GF-D8 (cell line): Measurements from ENCODE around the gene PHYHD1.

ENCODE experiments used
- DNase-seq: peaks from one replicate; lab custom pipeline; 2025; lab: John Stamatoyannopoulos, UW

The PHYHD1 gene

DNA sequence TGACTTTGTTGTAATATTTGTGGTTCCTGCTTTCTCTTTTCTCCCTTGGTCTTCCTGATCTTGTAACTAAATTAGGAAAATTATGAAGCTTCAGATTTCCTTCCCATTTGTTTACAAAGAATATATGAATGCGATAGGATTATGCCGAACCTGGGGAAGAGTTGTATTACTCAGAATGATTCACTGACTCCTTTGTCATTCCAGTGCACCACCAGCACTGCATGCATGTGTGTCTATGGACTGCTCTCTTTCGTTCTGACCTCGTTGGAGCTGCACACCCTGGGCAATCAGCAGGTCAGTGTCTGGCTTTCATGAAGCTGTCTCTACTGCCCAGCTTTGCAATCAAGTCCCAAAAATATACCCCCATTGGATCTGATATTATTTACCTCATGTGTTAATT lies 52.2 kb downstream of the PHYHD1 start:
- no peak for DNase-seq

DNA sequence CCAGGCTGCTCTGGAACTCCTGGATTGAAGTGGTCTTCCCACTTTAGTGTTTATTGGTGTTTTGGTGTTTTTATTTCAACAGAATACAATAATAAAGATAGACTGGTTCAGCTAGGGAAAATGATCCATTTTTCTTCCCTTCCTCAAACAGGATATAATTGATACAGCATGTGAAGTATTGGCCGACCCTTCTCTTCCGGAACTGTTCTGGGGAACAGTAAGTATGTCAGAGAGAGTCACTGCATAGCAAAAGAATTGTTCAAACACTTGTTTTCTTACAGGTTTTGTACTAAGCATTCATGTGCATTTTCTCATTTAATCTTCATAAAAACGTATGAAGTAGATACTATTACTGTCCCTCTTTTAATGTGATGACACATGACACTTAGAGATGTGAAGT lies 58.3 kb downstream of the PHYHD1 start:
- no peak for DNase-seq

DNA sequence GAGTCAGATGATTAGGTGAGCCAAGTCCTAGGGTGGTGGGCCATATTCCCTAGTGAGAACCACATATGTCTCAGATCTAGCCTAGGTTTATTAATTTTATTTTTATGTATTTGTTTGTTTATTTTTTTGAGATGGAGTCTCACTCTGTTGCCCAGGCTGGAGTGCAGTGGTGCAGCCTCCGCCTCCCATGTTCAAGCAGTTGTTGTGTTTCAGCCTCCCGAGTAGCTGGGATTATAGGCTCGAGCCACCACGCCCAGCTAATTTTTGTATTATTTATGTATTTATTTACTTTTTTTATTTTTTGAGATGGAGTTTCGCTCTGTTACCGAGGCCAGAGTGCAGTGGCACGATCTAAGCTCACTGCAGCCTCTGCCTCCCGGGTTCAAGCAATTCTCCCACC lies 62.8 kb downstream of the PHYHD1 start:
- DNase-seq, result no peak

DNA sequence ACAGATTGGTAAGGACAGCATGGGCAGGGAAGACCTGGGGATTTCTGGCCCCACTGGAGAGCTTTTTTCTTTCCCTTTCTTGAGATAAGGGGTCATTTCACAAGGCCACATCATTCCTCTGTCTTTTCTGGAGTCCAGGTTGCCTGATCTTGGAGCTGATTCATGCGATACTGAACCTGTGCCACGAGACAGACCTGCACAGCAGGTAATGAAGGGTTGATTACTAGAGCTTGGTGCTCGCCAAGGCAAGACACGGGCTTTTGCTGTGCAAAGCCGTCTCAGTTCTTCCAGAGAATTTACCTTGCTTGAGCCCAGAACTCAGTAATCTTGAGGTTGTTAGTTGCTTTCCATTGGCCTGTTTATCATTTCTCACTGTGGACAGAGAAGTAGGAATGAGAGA lies 65.9 kb downstream of the PHYHD1 start:
- no peak for DNase-seq

DNA sequence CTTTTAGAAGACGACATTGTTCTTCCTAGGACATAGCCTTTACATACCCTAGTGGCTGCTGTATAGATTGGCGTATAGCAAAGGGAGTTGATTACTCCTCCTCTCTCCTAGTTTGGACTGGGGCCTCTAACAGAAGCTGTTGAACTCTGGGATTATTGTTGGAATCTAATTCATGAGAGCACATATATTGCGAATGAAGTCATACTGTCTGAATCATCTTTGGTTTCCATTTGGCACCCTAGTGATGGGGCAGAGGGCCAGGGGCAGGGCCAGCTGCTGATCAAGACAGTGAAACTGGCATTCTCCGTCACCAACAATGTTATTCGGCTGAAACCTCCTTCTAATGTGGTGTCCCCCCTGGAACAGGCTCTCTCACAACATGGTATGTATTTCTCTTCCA lies 67.0 kb downstream of the PHYHD1 start:
- DNase-seq, result no peak
